AG10803 (cell line): ENCODE results near the gene MRPL50.

Experiments
- DNase-seq: peaks from one replicate; pipeline ENCODE4 v3.0.0; 2010; ENCODE audit warnings: low read depth
- H3K4me3 ChIP-seq: 2 replicates; pipeline ENCODE4 v1.5.1; 2011; ENCODE audit warnings: mild to moderate bottlenecking, low read length, control low read depth
- TF ChIP-seq, protein P1 (sequence below): conservative IDR thresholded peaks from 2 replicates; pipeline ENCODE4 v1.5.1; 2011; ENCODE audit warnings: mild to moderate bottlenecking, low read length, control low read depth, inconsistent platforms

The MRPL50 gene

GRCh38 chr9:101381118-101381517 is 17.3 kb downstream of the MRPL50 start:
- H3K4me3 ChIP-seq, result no peak overlapping the region
- no peak for DNase-seq
- TF ChIP-seq, protein P1, sequence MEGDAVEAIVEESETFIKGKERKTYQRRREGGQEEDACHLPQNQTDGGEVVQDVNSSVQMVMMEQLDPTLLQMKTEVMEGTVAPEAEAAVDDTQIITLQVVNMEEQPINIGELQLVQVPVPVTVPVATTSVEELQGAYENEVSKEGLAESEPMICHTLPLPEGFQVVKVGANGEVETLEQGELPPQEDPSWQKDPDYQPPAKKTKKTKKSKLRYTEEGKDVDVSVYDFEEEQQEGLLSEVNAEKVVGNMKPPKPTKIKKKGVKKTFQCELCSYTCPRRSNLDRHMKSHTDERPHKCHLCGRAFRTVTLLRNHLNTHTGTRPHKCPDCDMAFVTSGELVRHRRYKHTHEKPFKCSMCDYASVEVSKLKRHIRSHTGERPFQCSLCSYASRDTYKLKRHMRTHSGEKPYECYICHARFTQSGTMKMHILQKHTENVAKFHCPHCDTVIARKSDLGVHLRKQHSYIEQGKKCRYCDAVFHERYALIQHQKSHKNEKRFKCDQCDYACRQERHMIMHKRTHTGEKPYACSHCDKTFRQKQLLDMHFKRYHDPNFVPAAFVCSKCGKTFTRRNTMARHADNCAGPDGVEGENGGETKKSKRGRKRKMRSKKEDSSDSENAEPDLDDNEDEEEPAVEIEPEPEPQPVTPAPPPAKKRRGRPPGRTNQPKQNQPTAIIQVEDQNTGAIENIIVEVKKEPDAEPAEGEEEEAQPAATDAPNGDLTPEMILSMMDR, result no peak

GRCh38 chr9:101380295-101380694 is 18.1 kb downstream of the MRPL50 start:
- DNase-seq, result no peak
- TF ChIP-seq, protein P1, result no peak
- no peak overlapping the region for H3K4me3 ChIP-seq

DNA sequence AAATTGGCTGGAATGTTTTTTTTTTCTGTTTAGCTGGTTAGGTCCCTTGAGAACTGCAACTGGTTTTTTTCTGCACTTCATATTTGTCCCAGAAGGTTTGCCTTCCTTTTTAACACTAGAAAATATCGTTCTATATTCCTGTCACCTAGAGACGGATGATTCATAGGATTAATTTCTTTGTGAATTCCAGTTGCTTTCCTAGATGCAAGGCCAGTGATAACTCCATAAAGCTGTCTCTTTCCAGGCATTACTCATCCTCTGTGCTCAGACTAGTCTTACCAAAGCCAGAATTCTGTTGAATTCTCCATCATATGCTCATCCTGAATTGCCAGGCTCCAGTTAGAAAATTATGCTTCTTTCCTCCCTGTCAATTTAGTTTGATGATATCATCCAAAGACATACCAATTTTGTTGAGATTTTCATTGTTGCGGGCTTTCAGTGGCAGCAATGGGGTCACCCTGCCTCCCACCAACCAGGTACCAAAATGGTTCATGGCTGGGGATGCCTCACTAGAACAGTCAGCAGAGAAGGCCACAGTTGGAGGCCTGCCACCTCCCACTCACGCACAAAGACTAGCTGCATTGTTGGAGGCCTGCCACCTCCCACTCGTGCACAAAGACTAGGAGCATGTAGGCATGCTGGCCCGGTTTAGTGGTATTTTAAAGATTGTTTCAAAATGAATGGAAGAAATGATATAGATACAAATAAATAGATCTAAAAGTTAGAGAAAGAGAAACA is 22.1 kb downstream of the MRPL50 start:
- TF ChIP-seq, protein P1, result no peak
- DNase-seq, result peak; percentile 88
- H3K4me3 ChIP-seq, result no peak overlapping the region

DNA sequence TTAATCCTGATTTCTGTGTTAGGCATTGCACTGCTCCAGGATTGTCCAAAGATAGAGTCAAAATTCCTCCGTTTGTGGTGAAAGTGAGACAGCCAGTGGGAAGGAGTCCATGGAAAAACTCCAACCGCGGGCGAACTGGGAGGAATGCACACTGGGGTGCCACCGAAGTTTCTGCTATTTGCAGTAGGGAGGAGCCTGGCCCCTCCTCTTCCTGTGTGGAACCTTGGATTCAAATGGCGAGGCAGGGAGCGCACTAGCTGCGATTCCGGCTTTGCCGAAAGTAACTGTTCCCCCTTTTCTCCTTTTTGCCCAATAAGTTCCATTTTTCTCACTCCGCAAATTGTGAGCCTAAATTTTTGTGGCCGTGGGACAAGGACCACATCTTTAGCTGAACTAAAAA is 22.9 kb downstream of the MRPL50 start:
- DNase-seq, result no peak
- no peak overlapping the region for H3K4me3 ChIP-seq
- TF ChIP-seq, protein P1, result no peak

GRCh38 chr9:101372327-101373118 is 25.9 kb downstream of the MRPL50 start:
- TF ChIP-seq, protein P1, result no peak
- DNase-seq, result no peak
- no peak overlapping the region for H3K4me3 ChIP-seq

DNA sequence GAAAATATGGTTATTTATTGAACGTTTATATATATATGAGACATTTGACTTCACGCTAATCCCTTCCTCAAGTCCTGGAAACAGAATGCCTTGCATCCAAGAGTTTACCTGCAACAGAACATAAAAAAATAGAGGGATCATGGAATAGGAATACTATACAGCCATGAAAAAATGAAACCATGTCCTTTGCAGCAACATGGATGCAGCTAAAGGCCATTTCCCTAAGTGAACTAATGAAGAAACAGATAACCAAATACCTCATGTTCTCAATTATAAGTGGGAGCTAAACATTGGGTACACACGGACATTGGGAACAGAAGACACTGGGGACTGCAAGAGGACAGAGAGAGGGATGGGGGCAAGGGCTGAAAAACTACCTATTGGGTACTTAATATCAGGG is 26.6 kb downstream of the MRPL50 start:
- H3K4me3 ChIP-seq, result no peak overlapping the region
- DNase-seq, result no peak
- TF ChIP-seq, protein P1, result no peak
